ENCODE data around the gene KLK8. TPM values are rescaled to one million over a fixed set of nuclear protein-coding genes. Genes with fewer than 3 reads are reported as not detected.

KLK8 gene
- total RNA-seq, 1 donor from 2014 or later, result not detected

- H3K9me3 Mint-ChIP-seq (ENCODE audit: unreplicated experiment), result peaks cover 6% of the 10 kb centered on the region
- FAIRE-seq, result no peak
- no peaks in the 10 kb centered on the region for H3K36me3 Mint-ChIP-seq (ENCODE audit: low read depth, unreplicated experiment)
- Histone ChIP-seq H3K4me3 (ENCODE audit: insufficient read depth, low read depth, low read length) (no peak within 1 kb of the TSS), H3K27me3 (ENCODE audit: insufficient read depth, low read length) (no peaks in the 10 kb centered on the region), H3K4me1 (ENCODE audit: insufficient read depth, low read length) (no peaks in the 10 kb centered on the region), H3K4me2 (ENCODE audit: low read length) (no peak within 1 kb of the TSS), H3K36me3 (ENCODE audit: insufficient read depth, low read length) (no peaks in the 10 kb centered on the region), H3K27ac (ENCODE audit: low read depth, low read length) (no peak within 1 kb of the TSS), H4K20me1 (ENCODE audit: insufficient read depth, low read length) (no peaks in the 10 kb centered on the region), H3K9me3 (ENCODE audit: insufficient read depth, low read depth, low read length) (no peaks in the 10 kb centered on the region), H2AFZ (ENCODE audit: low read depth, low read length) (no peak within 1 kb of the TSS), H3K9ac (ENCODE audit: low read length) (no peak within 1 kb of the TSS), H3K79me2 (ENCODE audit: insufficient read depth, low read length) (no peaks in the 10 kb centered on the region)
- no peak for DNase-seq (ENCODE audit: low read depth)
- H3K27me3 Mint-ChIP-seq (ENCODE audit: low read depth, unreplicated experiment), result peaks cover 26% of the 10 kb centered on the region
- no peaks in the 10 kb centered on the region for H3K4me1 Mint-ChIP-seq (ENCODE audit: low read depth, unreplicated experiment)
- H3K4me3 Mint-ChIP-seq (ENCODE audit: unreplicated experiment), result no peak within 1 kb of the TSS
- no peak within 1 kb of the TSS for H3K27ac Mint-ChIP-seq (ENCODE audit: unreplicated experiment)
- TF ChIP-seq EZH2 (IDR thresholded peaks at IDR 0.05; ENCODE audit: insufficient read depth, low read length) (no peak), CTCF (IDR thresholded peaks at IDR 0.05; ENCODE audit: insufficient read depth, low read depth, low read length) (no peak)
Measured at GRCh38 chr19:50952910-50953309, 48.5 kb downstream of the KLK8 start, which contains the start of gene KLK5. TSS of gene KLK5 (minus strand) at chr19:50953038. CDS start at chr19:50952657, 381 bp downstream.

GRCh38 chr19:50949861-50950260, 51.5 kb downstream of the KLK8 start:
- H3K4me3 Mint-ChIP-seq (ENCODE audit: unreplicated experiment), result no peak overlapping the region
- peaks cover 6% of the 10 kb centered on the region for H3K9me3 Mint-ChIP-seq (ENCODE audit: unreplicated experiment)

More at GRCh38 chr19:50949861-50950260, 51.5 kb downstream of the KLK8 start:
- Histone ChIP-seq H3K9me3 (ENCODE audit: insufficient read depth, low read depth, low read length) (no peaks in the 10 kb centered on the region), H3K36me3 (ENCODE audit: insufficient read depth, low read length) (no peaks in the 10 kb centered on the region), H3K79me2 (ENCODE audit: insufficient read depth, low read length) (no peaks in the 10 kb centered on the region), H3K27ac (ENCODE audit: low read depth, low read length) (no peak overlapping the region), H3K4me2 (ENCODE audit: low read length) (no peak overlapping the region), H4K20me1 (ENCODE audit: insufficient read depth, low read length) (no peaks in the 10 kb centered on the region), H2AFZ (ENCODE audit: low read depth, low read length) (no peak overlapping the region), H3K9ac (ENCODE audit: low read length) (no peak overlapping the region), H3K4me1 (ENCODE audit: insufficient read depth, low read length) (no peaks in the 10 kb centered on the region), H3K27me3 (ENCODE audit: insufficient read depth, low read length) (no peaks in the 10 kb centered on the region), H3K4me3 (ENCODE audit: insufficient read depth, low read depth, low read length) (no peak overlapping the region)
- Mint-ChIP-seq H3K36me3 (ENCODE audit: low read depth, unreplicated experiment) (no peaks in the 10 kb centered on the region), H3K27ac (ENCODE audit: unreplicated experiment) (no peak overlapping the region), H3K4me1 (ENCODE audit: low read depth, unreplicated experiment) (no peaks in the 10 kb centered on the region), H3K27me3 (ENCODE audit: low read depth, unreplicated experiment) (peaks cover 26% of the 10 kb centered on the region)
- TF ChIP-seq EZH2 (IDR thresholded peaks at IDR 0.05; ENCODE audit: insufficient read depth, low read length) (no peak), CTCF (IDR thresholded peaks at IDR 0.05; ENCODE audit: insufficient read depth, low read depth, low read length) (no peak)
- DNase-seq (ENCODE audit: low read depth) (no peak), FAIRE-seq (no peak)

All from astrocyte (in vitro differentiated cells and primary cell).